Ishikawa (cell line): Measurements from ENCODE around the gene CHCHD6.

Experiments
- CEBPB ChIP-seq: IDR thresholded peaks from 2 replicates; pipeline ENCODE4 v1.6.1; 2012
- CREB1 ChIP-seq: IDR thresholded peaks from 2 replicates; pipeline ENCODE4 v1.6.1; 2012; ENCODE audit warnings: low read depth
- EGR1 ChIP-seq: IDR thresholded peaks from 2 replicates; pipeline ENCODE4 v1.6.1; 2012
- EP300 ChIP-seq: IDR thresholded peaks from 2 replicates; pipeline ENCODE4 v1.6.1; 2012; ENCODE audit warnings: borderline replicate concordance
- FOXM1 ChIP-seq: IDR thresholded peaks from 2 replicates; pipeline ENCODE4 v1.6.1; 2012; ENCODE audit warnings: low read depth, borderline replicate concordance
- MAX ChIP-seq: IDR thresholded peaks from 2 replicates; pipeline ENCODE4 v1.6.1; 2012
- NFIC ChIP-seq: IDR thresholded peaks from 2 replicates; pipeline ENCODE4 v1.6.1; 2012
- RAD21 ChIP-seq: IDR thresholded peaks from 2 replicates; pipeline ENCODE4 v1.6.1; 2012; ENCODE audit warnings: low read depth
- REST ChIP-seq: IDR thresholded peaks from 2 replicates; pipeline ENCODE4 v1.6.1; 2012; ENCODE audit warnings: low read depth, mild to moderate bottlenecking
- TAF1 ChIP-seq: IDR thresholded peaks from 2 replicates; pipeline ENCODE4 v1.6.1; 2012; ENCODE audit warnings: low read depth, mild to moderate bottlenecking
- TCF12 ChIP-seq: IDR thresholded peaks from 2 replicates; pipeline ENCODE4 v1.6.1; 2012; ENCODE audit warnings: low read depth
- TEAD4 ChIP-seq: IDR thresholded peaks from 2 replicates; pipeline ENCODE4 v1.6.1; 2012
- USF1 ChIP-seq: IDR thresholded peaks from 2 replicates; pipeline ENCODE4 v1.6.1; 2012
- YY1 ChIP-seq: IDR thresholded peaks from 2 replicates; pipeline ENCODE4 v1.6.1; 2012; ENCODE audit warnings: low read depth
- ZBTB7A ChIP-seq: IDR thresholded peaks from 2 replicates; pipeline ENCODE4 v1.6.1; 2012; ENCODE audit warnings: low read depth

The CHCHD6 gene

GRCh38 chr3:126851382-126851781, 147.3 kb downstream of the CHCHD6 start:
- TF ChIP-seq USF1 = no peak
- TF ChIP-seq CEBPB = no peak
- no peak for TF ChIP-seq CREB1
- TF ChIP-seq MAX = no peak
- TF ChIP-seq TAF1 = no peak
- TF ChIP-seq TCF12 = no peak

- TF ChIP-seq EP300 (no peak), CREB1 (no peak), TAF1 (no peak), CEBPB (no peak), USF1 (no peak), ZBTB7A (no peak), REST (no peak), TCF12 (no peak), TEAD4 (no peak), MAX (no peak), YY1 (no peak), FOXM1 (no peak)
Observed at GRCh38 chr3:126851934-126852333, 147.9 kb downstream of the CHCHD6 start.

- TF ChIP-seq REST (no peak), YY1 (no peak), MAX (no peak), TEAD4 (no peak), TAF1 (no peak)
Observed at GRCh38 chr3:126852511-126852910, 148.5 kb downstream of the CHCHD6 start.

- no peak for TF ChIP-seq RAD21
- TF ChIP-seq MAX = no peak
- no peak for TF ChIP-seq ZBTB7A
- no peak for TF ChIP-seq TEAD4
- no peak for TF ChIP-seq FOXM1
- TF ChIP-seq YY1 = no peak
- no peak for TF ChIP-seq EGR1
- TF ChIP-seq TCF12 = no peak
- no peak for TF ChIP-seq USF1
- TF ChIP-seq CEBPB = no peak
- TF ChIP-seq REST = no peak
- no peak for TF ChIP-seq EP300
- no peak for TF ChIP-seq NFIC
- no peak for TF ChIP-seq CREB1
Observed at GRCh38 chr3:126854666-126855065, 150.6 kb downstream of the CHCHD6 start.
